Measurements from ENCODE around the gene EMSY. TPM values are rescaled to one million over a fixed set of nuclear protein-coding genes. Genes with fewer than 3 reads are reported as not detected.

The EMSY gene
- total and polyA plus RNA-seq, 7 donors: 7.4 to 51.8 (median 20.8) TPM

DNA sequence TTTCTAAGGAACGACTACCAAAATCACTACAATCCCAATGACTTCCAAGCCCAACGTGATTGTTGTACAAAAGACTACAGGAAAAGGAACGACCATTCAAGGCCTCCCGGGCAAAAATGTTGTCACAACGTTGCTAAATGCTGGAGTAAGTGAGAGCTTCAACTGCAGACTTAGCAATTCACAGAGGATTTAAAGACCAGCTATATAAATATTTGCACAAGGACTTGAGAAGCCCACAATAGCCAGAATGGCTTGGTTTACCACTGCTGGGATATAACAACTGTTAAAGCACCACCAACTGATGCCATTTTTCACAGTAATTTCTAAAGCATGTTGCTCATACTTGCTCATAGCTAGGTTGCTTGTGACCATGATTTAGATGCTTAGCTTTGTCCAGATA, 78.3 kb downstream of the EMSY start:
- Histone ChIP-seq H3K36me3 (peaks cover 0 to 63% (median 7%) of the 10 kb centered on the region in 4 donors), H3K27ac (no peak overlapping the region), H3K9me3 (no peaks in the 10 kb centered on the region), H3K4me1 (peaks cover 0 to 6% (median 2%) of the 10 kb centered on the region in 4 donors), H3K4me3 (no peak overlapping the region), H3K27me3 (no peaks in the 10 kb centered on the region)
- no peak for DNase-seq
- intact Hi-C loops (cut with DNase I): no loop called here
- TF ChIP-seq POLR2AphosphoS5 (IDR thresholded peaks at IDR 0.05) (no peak), EP300 (IDR thresholded peaks at IDR 0.05) (no peak), POLR2A (IDR thresholded peaks at IDR 0.05) (no peak), CTCF (IDR thresholded peaks at IDR 0.05) (no peak)
- WGBS, 2 donors: 28 to 62% methylated on average over 5 of the region's 5 CpGs

GRCh38 chr11:76523786-76524436, 79.1 kb downstream of the EMSY start:
- no peak overlapping the region for H3K4me3 ChIP-seq
- no peak overlapping the region for H3K27ac ChIP-seq
- 99 to 100% methylated on average over 2 of the region's 2 CpGs for WGBS, 2 donors
- H3K36me3 ChIP-seq: peaks cover 0 to 63% (median 10%) of the 10 kb centered on the region in 4 donors
- no peak for TF ChIP-seq POLR2AphosphoS5 (IDR thresholded peaks at IDR 0.05)
- TF ChIP-seq POLR2A (IDR thresholded peaks at IDR 0.05): no peak
- no peak for TF ChIP-seq CTCF (IDR thresholded peaks at IDR 0.05)
- TF ChIP-seq EP300 (IDR thresholded peaks at IDR 0.05): no peak
- H3K9me3 ChIP-seq: no peaks in the 10 kb centered on the region
- intact Hi-C loops (cut with DNase I): no loop called here
- no peak for DNase-seq
- H3K4me1 ChIP-seq: peaks cover 0 to 6% (median 2%) of the 10 kb centered on the region in 4 donors
- no peaks in the 10 kb centered on the region for H3K27me3 ChIP-seq

DNA sequence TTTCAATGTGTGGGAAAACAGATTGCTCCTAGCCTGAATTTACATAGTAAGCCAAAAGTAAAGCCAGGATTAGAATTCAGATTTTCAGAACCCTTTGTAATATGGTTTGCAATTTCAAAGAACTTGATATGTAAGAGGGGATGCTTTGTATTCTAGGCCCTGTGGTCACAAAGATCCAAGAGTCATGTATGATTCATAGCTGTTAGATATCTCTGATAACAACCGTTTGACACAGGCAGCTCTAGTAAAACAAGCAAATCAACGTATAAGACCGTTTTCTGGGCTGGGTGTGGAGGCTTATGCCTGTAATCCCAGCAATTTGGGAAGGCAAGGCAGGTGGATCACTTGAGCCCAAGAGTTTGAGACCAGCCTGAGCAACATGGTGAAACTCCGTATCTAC, 79.6 kb downstream of the EMSY start:
- no peak for TF ChIP-seq POLR2A (IDR thresholded peaks at IDR 0.05)
- no peak for TF ChIP-seq CTCF (IDR thresholded peaks at IDR 0.05)
- no peak for TF ChIP-seq POLR2AphosphoS5 (IDR thresholded peaks at IDR 0.05)
- TF ChIP-seq EP300 (IDR thresholded peaks at IDR 0.05): no peak
- Histone ChIP-seq H3K36me3 (peaks cover 0 to 63% (median 13%) of the 10 kb centered on the region in 4 donors), H3K4me1 (peaks cover 0 to 6% (median 2%) of the 10 kb centered on the region in 4 donors), H3K27ac (no peak overlapping the region), H3K9me3 (no peaks in the 10 kb centered on the region), H3K4me3 (no peak overlapping the region), H3K27me3 (no peaks in the 10 kb centered on the region)
- 37 to 77% methylated on average over 4 of the region's 4 CpGs for WGBS, 2 donors
- no peak for DNase-seq
- intact Hi-C loops (cut with DNase I): no loop called here

GRCh38 chr11:76524919-76525318, 80.1 kb downstream of the EMSY start:
- intact Hi-C loops (cut with DNase I): no loop called here
- 95 to 98% methylated on average over 1 of the region's 1 CpG for WGBS, 2 donors
- Histone ChIP-seq H3K4me1 (peaks cover 0 to 6% (median 2%) of the 10 kb centered on the region in 4 donors), H3K36me3 (peaks cover 0 to 63% (median 13%) of the 10 kb centered on the region in 4 donors), H3K4me3 (no peak overlapping the region), H3K27me3 (no peaks in the 10 kb centered on the region), H3K9me3 (no peaks in the 10 kb centered on the region), H3K27ac (no peak overlapping the region)
- no peak for DNase-seq
- TF ChIP-seq CTCF (IDR thresholded peaks at IDR 0.05): no peak
- no peak for TF ChIP-seq EP300 (IDR thresholded peaks at IDR 0.05)
- TF ChIP-seq POLR2A (IDR thresholded peaks at IDR 0.05): no peak
- TF ChIP-seq POLR2AphosphoS5 (IDR thresholded peaks at IDR 0.05): no peak

Measured in sigmoid colon (tissue), 7 donors.